GM06990 (cell line): ENCODE measurements around the gene PIK3R1.
A peak's percentile ranks its signal among the peaks of the same experiment; 100 is the strongest.

Experiments
- DNase-seq: peaks from one replicate; pipeline ENCODE4 v3.0.0-alpha.2; 2011; ENCODE audit not compliant: insufficient read length; ENCODE audit errors: extremely low read depth
- H3K27me3 ChIP-seq: replicated peaks from 2 replicates; pipeline ENCODE4 v1.6.0; 2011; ENCODE audit warnings: low read length; ENCODE audit not compliant: control insufficient read depth, insufficient read depth
- H3K36me3 ChIP-seq: 2 replicates; pipeline ENCODE4 v1.5.1; 2011; ENCODE audit warnings: low read length; ENCODE audit not compliant: control insufficient read depth, insufficient read depth
- H3K4me3 ChIP-seq: replicated peaks from 2 replicates; pipeline ENCODE4 v1.5.1; 2011; ENCODE audit warnings: low read depth, mild to moderate bottlenecking, control low read depth, low read length
- TF ChIP-seq, protein P1 (sequence below): IDR thresholded peaks from 2 replicates; pipeline ENCODE4 v1.5.1; 2011; ENCODE audit warnings: low read length, control low read depth, mild to moderate bottlenecking, inconsistent platforms; ENCODE audit not compliant: insufficient read depth, poor library complexity, severe bottlenecking

PIK3R1 gene

DNA sequence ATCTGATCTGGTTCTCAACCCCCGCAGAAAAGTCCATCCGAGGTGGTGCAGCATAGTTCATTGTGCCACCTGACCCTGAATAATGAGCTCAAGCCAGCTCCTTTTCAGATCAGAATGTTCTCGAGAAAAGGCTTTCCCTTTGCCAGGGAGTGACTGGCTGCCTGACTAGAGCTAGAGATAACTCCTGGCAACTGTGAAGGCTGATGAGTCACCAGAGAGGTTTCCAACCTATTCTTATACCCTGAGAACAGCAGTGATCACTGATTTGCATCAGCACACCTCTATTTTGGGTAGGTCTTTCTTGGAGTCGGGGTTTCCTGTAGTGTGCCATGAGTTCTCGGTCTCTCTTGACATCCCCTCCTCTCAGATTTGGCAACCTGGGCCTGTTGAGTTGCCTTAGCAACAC, 127.9 kb downstream of the PIK3R1 start:
- Histone ChIP-seq H3K27me3 (no peaks in the 10 kb centered on the region), H3K36me3 (no peaks in the 10 kb centered on the region), H3K4me3 (no peak overlapping the region)
- TF ChIP-seq, protein P1, sequence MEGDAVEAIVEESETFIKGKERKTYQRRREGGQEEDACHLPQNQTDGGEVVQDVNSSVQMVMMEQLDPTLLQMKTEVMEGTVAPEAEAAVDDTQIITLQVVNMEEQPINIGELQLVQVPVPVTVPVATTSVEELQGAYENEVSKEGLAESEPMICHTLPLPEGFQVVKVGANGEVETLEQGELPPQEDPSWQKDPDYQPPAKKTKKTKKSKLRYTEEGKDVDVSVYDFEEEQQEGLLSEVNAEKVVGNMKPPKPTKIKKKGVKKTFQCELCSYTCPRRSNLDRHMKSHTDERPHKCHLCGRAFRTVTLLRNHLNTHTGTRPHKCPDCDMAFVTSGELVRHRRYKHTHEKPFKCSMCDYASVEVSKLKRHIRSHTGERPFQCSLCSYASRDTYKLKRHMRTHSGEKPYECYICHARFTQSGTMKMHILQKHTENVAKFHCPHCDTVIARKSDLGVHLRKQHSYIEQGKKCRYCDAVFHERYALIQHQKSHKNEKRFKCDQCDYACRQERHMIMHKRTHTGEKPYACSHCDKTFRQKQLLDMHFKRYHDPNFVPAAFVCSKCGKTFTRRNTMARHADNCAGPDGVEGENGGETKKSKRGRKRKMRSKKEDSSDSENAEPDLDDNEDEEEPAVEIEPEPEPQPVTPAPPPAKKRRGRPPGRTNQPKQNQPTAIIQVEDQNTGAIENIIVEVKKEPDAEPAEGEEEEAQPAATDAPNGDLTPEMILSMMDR = no peak
- DNase-seq = peak; percentile 34

DNA sequence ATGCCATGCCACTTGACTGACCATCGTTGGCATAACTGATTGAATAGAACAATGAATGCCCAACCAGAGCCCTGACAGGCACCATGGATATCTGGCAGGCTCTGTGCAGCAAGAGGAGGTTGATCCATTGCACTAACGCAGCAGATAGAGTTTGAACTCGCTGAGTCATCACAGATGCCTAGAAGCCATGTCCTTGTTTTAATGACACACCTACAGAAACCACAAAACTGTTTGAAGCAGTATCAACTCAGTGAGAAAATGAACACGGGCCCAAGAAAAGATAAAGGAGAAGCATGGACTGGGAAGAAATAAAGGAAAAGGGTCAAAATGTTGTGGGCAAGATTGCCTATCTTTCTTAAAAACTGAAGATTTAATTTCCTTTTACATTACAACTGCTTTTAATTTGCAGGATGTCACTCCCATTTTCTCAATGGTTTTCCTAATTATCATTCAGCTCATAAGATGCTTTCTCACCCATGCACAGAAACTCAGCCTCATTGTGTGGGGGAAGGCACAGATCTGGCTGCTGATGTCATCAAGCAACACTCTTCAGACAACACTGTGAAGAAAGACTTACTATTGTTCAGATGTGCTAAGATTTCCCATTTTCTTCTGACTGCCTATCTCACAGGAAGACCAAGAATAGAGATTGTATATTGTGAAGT, 129.0 kb downstream of the PIK3R1 start:
- TF ChIP-seq, protein P1 = no peak
- peak; percentile 31 for DNase-seq
- no peaks in the 10 kb centered on the region for H3K36me3 ChIP-seq
- H3K4me3 ChIP-seq = no peak overlapping the region
- no peaks in the 10 kb centered on the region for H3K27me3 ChIP-seq

GRCh38 chr5:68345171-68345570, 129.6 kb downstream of the PIK3R1 start:
- no peak for DNase-seq
- no peak overlapping the region for H3K4me3 ChIP-seq
- no peaks in the 10 kb centered on the region for H3K36me3 ChIP-seq
- TF ChIP-seq, protein P1 = no peak
- H3K27me3 ChIP-seq = no peaks in the 10 kb centered on the region

- no peak overlapping the region for H3K4me3 ChIP-seq
- TF ChIP-seq, protein P1 = no peak
- no peaks in the 10 kb centered on the region for H3K36me3 ChIP-seq
- DNase-seq = no peak
- no peaks in the 10 kb centered on the region for H3K27me3 ChIP-seq
Observed at GRCh38 chr5:68345582-68345981, 130.0 kb downstream of the PIK3R1 start.

DNA sequence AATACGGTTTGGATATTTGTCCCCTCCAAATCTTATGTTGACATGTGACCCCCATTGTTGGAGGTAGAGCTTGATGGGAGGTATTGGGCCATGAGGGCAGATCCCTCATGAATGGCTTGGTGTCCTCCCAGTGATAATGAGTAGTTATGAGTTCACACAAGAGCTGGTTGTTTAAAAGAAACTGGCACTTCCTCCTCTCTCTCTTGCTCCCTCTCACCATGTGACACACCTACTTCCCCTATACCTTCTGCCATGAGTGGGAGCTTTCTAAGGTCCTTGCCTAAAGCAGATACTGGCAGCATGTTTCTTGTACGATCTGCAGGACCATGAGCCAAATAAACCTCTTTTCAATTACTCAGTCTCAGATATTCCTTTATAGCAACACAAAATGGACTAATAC, 132.0 kb downstream of the PIK3R1 start:
- DNase-seq = no peak
- TF ChIP-seq, protein P1 = no peak
- H3K36me3 ChIP-seq = no peaks in the 10 kb centered on the region
- no peak overlapping the region for H3K4me3 ChIP-seq
- no peaks in the 10 kb centered on the region for H3K27me3 ChIP-seq

DNA sequence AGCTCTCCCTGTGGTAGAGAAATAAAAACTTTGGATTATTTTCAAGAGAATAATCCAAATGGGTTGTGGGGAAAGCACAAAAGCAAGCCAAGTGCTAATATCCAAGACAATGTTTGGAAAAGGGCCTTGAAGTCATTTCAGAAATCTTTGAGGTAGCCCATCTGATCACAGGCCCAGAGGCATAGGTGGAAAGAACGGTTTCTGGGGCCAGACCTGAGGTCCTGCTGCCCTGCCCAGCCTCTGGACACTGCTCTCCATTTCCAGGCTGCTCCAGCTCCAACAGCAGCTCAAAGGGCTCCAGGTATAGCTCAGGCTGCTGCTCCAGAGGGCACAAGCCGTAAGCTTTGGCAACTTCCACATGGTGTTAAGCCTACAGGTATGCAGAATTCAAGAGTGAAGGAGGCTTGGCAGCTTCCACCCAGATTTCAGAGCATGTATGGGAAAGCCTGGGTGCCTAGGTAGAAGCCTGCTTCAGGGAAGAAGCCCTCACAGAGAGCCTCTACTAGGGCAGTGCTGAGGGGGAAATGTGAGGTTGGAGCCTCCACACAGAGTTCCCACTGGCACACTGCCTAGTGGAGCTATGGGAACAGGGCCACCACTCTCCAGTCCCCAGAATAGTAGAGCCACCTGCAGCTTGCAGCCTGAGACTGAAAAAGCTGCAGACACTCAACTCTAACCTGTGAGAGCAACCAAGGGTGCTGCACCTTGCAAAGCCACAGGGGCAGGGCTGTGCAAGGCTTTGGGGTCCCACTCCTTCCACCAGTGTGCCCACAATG, 133.1 kb downstream of the PIK3R1 start:
- no peak for DNase-seq
- TF ChIP-seq, protein P1 = no peak
- Histone ChIP-seq H3K27me3 (no peaks in the 10 kb centered on the region), H3K36me3 (no peaks in the 10 kb centered on the region), H3K4me3 (no peak overlapping the region)
